ENCODE results near the gene ZNF410. TPM values are rescaled to one million over a fixed set of nuclear protein-coding genes. Genes with fewer than 3 reads are reported as not detected.
"Not testable (repeated sequence)": the region's sequence is repeated elsewhere in the genome, so short reads cannot be mapped to it uniquely, and the experiment has no call there.

Gene ZNF410, protein sequence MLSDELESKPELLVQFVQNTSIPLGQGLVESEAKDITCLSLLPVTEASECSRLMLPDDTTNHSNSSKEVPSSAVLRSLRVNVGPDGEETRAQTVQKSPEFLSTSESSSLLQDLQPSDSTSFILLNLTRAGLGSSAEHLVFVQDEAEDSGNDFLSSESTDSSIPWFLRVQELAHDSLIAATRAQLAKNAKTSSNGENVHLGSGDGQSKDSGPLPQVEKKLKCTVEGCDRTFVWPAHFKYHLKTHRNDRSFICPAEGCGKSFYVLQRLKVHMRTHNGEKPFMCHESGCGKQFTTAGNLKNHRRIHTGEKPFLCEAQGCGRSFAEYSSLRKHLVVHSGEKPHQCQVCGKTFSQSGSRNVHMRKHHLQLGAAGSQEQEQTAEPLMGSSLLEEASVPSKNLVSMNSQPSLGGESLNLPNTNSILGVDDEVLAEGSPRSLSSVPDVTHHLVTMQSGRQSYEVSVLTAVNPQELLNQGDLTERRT
- total RNA-seq (10 to 100 TPM; 41.2 to 52.7 (median 48.5) TPM), polyA plus RNA-seq (10 to 100 TPM; 28.0 to 36.8 (median 28.8) TPM)
- long read RNA-seq, donor 1, partial matches to known transcripts = 0 of 4 reads
- long read RNA-seq, donor 1, other reads (novel, unspliced or antisense) = 0 of 4 reads
- long read RNA-seq, donor 2, partial matches to known transcripts = 0 of 2 reads
- long read RNA-seq, donor 2, other reads (novel, unspliced or antisense) = 0 of 2 reads

DNA sequence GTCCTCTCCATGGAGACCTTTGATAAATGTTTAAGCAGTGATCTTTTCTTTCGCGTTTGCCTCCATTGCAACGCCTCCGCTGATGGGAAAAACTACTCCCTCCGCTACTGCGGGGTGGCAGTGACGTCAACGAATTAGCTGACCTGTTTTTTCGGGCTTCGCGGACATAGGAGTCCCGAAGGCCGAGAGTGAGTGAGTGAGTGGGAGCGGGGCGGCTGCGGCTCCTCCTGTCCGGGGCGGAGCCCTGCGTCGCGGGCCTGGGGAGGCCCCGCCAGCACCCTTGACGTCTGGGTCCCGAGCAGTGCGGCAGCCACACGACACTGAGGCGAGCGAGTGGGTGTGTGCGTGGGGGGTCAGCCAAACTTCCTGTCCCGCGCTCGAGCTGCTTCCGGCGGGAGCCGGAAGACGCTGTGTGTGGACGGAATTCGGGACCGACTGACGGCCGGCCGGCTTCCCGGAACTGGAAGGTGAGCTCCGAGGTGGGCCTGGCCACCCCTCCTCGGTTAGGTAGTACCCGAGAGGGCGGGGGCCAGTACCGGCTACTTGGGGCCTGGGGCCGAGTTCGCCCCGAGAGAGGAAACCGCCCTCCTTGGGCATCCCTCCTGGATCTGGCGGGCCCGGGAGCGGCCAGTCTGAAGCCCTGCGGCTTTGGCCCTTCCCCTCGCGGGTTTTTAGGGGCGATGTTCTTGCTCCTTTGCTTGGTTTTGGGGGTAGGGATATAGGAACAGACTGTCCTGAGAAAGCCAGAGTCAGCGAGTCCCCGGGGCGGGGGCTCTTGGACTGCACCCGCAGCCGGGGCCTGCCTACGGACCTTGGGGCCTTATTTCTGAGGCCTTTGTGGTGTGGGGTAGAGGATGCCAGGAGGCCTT lies at the start of gene ZNF410:
TSS of gene ZNF410 (plus strand) at position 411 of the 869 bp plus-strand sequence. CDS start 5,317 bp downstream, outside the sequence.
- H3K4me3 ChIP-seq = peak within 1 kb of the TSS; percentile 62 to 92 (median 82)
- peaks cover 0 to 12% (median 2%) of the 10 kb centered on the region in 6 donors for H3K36me3 ChIP-seq
- WGBS, 5 donors = 0 to 1% (median 0%) methylated on average over 28 to 65 of the region's 65 CpGs
- no peaks in the 10 kb centered on the region for H3K9me3 ChIP-seq
- DNase-seq = peak; percentile 97
- TF ChIP-seq, protein P1, sequence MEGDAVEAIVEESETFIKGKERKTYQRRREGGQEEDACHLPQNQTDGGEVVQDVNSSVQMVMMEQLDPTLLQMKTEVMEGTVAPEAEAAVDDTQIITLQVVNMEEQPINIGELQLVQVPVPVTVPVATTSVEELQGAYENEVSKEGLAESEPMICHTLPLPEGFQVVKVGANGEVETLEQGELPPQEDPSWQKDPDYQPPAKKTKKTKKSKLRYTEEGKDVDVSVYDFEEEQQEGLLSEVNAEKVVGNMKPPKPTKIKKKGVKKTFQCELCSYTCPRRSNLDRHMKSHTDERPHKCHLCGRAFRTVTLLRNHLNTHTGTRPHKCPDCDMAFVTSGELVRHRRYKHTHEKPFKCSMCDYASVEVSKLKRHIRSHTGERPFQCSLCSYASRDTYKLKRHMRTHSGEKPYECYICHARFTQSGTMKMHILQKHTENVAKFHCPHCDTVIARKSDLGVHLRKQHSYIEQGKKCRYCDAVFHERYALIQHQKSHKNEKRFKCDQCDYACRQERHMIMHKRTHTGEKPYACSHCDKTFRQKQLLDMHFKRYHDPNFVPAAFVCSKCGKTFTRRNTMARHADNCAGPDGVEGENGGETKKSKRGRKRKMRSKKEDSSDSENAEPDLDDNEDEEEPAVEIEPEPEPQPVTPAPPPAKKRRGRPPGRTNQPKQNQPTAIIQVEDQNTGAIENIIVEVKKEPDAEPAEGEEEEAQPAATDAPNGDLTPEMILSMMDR (IDR thresholded peaks at IDR 0.05 in 8 of 11, conservative IDR thresholded peaks at IDR 0.05 in 3 of 11) = no peak
- peak; percentile 94 to 97 (median 95) for TF ChIP-seq POLR2AphosphoS5 (IDR thresholded peaks at IDR 0.05)
- peak in 1 of 3 donors; percentile 36 for TF ChIP-seq POLR2A (IDR thresholded peaks at IDR 0.05)
- intact Hi-C loops (cut with DNase I; ENCODE audit: low total_unique reads) = no loop called here
- H3K27ac ChIP-seq = peak within 1 kb of the TSS; percentile 88 to 97 (median 96)
- H3K4me1 ChIP-seq = peaks cover 16 to 64% (median 47%) of the 10 kb centered on the region in 6 donors
- H3K27me3 ChIP-seq (replicated peaks in 1 of 7) = no peaks in the 10 kb centered on the region

DNA sequence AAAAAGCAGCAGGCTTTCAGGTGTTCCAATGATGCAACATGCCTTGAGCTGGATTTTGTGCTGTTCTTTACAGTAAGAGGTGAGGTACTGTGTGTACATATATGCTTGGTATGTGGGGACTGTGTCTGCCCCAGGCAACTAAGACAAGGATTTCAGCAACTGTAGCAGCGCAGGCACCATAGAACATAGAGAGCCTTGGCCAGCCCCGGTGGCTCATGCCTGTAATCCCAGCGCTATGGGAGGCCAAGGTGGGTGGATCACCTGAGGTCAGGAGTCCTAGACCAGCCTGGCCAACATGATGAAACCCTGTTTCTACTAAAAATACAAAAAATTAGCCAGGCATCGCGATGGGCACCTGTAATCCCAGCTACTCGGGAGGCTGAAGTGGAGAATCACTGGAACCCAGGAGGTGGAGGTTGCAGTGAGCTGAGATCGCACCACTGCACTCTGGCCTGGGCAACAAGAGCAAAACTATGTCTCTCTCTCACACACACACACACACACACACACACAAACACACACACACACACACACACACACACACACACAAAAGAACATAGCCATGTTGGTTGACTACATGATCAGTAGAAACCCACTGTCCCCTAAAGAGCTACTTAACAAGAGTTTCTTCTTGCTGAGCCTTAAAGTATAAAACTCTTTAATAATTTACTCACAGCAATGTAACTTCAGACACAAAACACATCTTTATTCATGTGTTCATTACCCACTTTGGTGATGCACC lies 48.2 kb upstream of the ZNF410 start:
- H3K4me1 ChIP-seq; intact Hi-C loops (cut with DNase I; ENCODE audit: low total_unique reads); H3K27me3 ChIP-seq (replicated peaks in 1 of 7); H3K36me3 ChIP-seq; H3K4me3 ChIP-seq; H3K27ac ChIP-seq; H3K9me3 ChIP-seq: not testable (repeated sequence)
- 90 to 100% (median 98%) methylated on average over 5 to 7 of the region's 7 CpGs for WGBS, 5 donors
- peak; percentile 28 for DNase-seq

DNA sequence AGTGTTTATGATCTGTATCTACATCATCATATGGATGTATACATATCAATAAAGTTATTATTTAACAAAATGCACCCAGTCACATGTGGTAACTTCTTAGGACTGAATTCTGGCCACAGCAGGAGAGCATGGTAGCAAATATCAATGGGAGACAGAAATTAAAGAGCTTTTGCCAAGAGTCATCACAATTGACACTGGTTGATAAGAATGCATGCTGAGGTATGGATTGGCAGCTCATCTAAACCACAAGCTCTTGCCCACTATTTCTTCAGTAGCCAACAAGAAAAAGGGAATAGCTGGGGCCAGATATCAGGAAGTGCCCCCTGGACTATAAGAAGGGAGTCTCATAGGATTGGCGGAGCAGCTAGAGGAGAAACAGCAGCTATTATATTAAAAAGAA lies 44.5 kb upstream of the ZNF410 start:
- Histone ChIP-seq H3K27ac (no peak overlapping the region), H3K9me3 (peaks cover 0 to 6% (median 0%) of the 10 kb centered on the region in 8 donors), H3K36me3 (no peaks in the 10 kb centered on the region), H3K4me1 (no peaks in the 10 kb centered on the region), H3K4me3 (no peak overlapping the region), H3K27me3 (replicated peaks in 1 of 7) (no peaks in the 10 kb centered on the region)
- 77 to 100% (median 96%) methylated on average over 1 of the region's 1 CpG for WGBS, 5 donors
- intact Hi-C loops (cut with DNase I; ENCODE audit: low total_unique reads) = no loop called here
- no peak for DNase-seq
- TF ChIP-seq, protein P1 (IDR thresholded peaks at IDR 0.05 in 8 of 11, conservative IDR thresholded peaks at IDR 0.05 in 3 of 11) = no peak
- TF ChIP-seq POLR2AphosphoS5 (IDR thresholded peaks at IDR 0.05) = no peak
- TF ChIP-seq POLR2A (IDR thresholded peaks at IDR 0.05) = no peak

DNA sequence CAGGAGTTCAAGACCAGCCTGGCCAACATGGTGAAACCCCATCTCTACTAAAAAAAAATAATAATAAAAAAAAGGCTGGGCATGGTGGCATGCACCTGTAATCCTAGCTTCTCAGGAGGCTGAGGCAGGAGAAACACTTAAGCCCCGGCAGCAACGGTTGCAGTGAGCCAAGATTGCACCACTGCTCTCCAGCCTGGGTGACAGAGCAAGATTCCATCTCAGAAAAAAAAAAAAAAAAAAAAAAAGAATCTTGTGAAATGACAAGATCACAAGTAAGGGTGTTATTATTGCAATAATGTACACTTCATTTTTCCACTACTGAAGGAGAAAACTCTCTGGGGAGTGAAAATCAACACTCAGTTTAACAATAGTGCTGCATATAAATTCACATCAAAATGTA lies 43.8 kb upstream of the ZNF410 start:
- no peak for TF ChIP-seq POLR2A (IDR thresholded peaks at IDR 0.05)
- TF ChIP-seq, protein P1 (IDR thresholded peaks at IDR 0.05 in 8 of 11, conservative IDR thresholded peaks at IDR 0.05 in 3 of 11) = no peak
- no peak for TF ChIP-seq POLR2AphosphoS5 (IDR thresholded peaks at IDR 0.05)
- H3K4me3 ChIP-seq = no peak overlapping the region
- no peak overlapping the region for H3K27ac ChIP-seq
- H3K9me3 ChIP-seq = peaks cover 0 to 6% (median 0%) of the 10 kb centered on the region in 8 donors
- intact Hi-C loops (cut with DNase I; ENCODE audit: low total_unique reads) = no loop called here
- no peaks in the 10 kb centered on the region for H3K36me3 ChIP-seq
- WGBS, 5 donors = 46 to 86% (median 74%) methylated on average over 2 of the region's 2 CpGs
- DNase-seq = peak; percentile 1
- no peaks in the 10 kb centered on the region for H3K4me1 ChIP-seq
- H3K27me3 ChIP-seq (replicated peaks in 1 of 7) = no peaks in the 10 kb centered on the region
